Lower leg skin (tissue), 3 donors: Measurements from ENCODE around the gene DTL.

Source experiments
- POLR2A ChIP-seq, 2 donors: fragments of 450-650 bp; IDR thresholded peaks; one replicate each; pipeline ENCODE4 v1.6.1; 2016 to 2017; ENCODE audit warnings: antibody characterized with exemption in 2 of 2, mild to moderate bottlenecking in 1 of 2, moderate library complexity in 1 of 2
- TF ChIP-seq, protein P1 (sequence below), 3 donors: fragments of 450-650 bp; IDR thresholded peaks; one replicate each; pipeline ENCODE4 v1.5.1; 2016; ENCODE audit warnings: antibody characterized with exemption in 3 of 3, mild to moderate bottlenecking in 3 of 3, moderate library complexity in 2 of 3

DNA sequence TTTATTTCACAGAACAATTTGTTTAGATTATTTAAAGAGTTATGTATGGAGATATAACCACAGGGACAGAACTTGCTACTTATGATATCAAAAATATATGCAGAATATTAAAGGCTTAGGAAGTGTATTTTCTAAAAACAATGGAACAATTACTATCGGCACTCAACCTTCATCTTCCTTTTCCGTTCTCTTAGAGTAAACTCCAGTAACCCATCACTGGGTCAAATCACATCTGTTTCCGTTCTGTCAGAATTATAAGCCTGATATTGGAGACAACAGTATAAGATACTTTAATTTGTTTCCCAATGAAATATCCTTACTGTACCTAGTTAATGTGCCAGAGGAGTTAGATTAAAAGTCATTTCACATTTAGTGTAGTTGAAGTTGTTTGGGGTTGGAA, 32.2 kb downstream of the DTL start:
- TF ChIP-seq POLR2A (IDR thresholded peaks at IDR 0.05), result no peak
- TF ChIP-seq, protein P1, sequence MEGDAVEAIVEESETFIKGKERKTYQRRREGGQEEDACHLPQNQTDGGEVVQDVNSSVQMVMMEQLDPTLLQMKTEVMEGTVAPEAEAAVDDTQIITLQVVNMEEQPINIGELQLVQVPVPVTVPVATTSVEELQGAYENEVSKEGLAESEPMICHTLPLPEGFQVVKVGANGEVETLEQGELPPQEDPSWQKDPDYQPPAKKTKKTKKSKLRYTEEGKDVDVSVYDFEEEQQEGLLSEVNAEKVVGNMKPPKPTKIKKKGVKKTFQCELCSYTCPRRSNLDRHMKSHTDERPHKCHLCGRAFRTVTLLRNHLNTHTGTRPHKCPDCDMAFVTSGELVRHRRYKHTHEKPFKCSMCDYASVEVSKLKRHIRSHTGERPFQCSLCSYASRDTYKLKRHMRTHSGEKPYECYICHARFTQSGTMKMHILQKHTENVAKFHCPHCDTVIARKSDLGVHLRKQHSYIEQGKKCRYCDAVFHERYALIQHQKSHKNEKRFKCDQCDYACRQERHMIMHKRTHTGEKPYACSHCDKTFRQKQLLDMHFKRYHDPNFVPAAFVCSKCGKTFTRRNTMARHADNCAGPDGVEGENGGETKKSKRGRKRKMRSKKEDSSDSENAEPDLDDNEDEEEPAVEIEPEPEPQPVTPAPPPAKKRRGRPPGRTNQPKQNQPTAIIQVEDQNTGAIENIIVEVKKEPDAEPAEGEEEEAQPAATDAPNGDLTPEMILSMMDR (IDR thresholded peaks at IDR 0.05), result no peak
